K562 (cell line): ENCODE data around the gene VWA7. TPM values are rescaled to one million over a fixed set of nuclear protein-coding genes. Genes with fewer than 3 reads are reported as not detected.

ENCODE experiments used
- CBX8 ChIP-seq: fragments of 200-600 bp; sonication (generic); IDR thresholded peaks from 2 replicates; pipeline ENCODE4 v1.6.1; 2012; ENCODE audit warnings: borderline replicate concordance, mixed run types, low read depth, mild to moderate bottlenecking, moderate library complexity, mixed read lengths, low read length, control low read depth, inconsistent platforms; ENCODE audit not compliant: poor library complexity, severe bottlenecking; ENCODE audit errors: extremely low read depth
- CCNT2 ChIP-seq: IDR thresholded peaks from 2 replicates; pipeline ENCODE4 v1.6.1; 2011; ENCODE audit warnings: borderline replicate concordance, low read depth, mild to moderate bottlenecking, moderate library complexity, mixed read lengths, low read length; ENCODE audit not compliant: insufficient read length; ENCODE audit errors: extremely low read depth
- CHD1 ChIP-seq: fragments of 200-600 bp; sonication (generic); IDR thresholded peaks from one replicate; pipeline ENCODE4 v1.6.1; 2012; ENCODE audit warnings: mild to moderate bottlenecking, moderate library complexity, low read length, inconsistent platforms
- GTF2B ChIP-seq: IDR thresholded peaks from 2 replicates; pipeline ENCODE4 v1.6.1; 2011; ENCODE audit not compliant: insufficient read length; ENCODE audit errors: extremely low read depth
- MAFK ChIP-seq: IDR thresholded peaks from 2 replicates; pipeline ENCODE4 v1.6.1; 2011; ENCODE audit warnings: low read length, improper control_type of control experiment
- MXI1 ChIP-seq: IDR thresholded peaks from 2 replicates; pipeline ENCODE4 v1.6.1; 2011; ENCODE audit warnings: low read depth, mild to moderate bottlenecking, improper control_type of control experiment, low read length
- NCOA6 ChIP-seq: fragments of 450-650 bp; IDR thresholded peaks from 2 replicates; pipeline ENCODE4 v1.6.1; 2017; ENCODE audit warnings: mild to moderate bottlenecking
- NFATC3 ChIP-seq: fragments of 450-650 bp; IDR thresholded peaks from 2 replicates; pipeline ENCODE4 v1.6.1; 2017; ENCODE audit warnings: mild to moderate bottlenecking
- NFE2L1 ChIP-seq: fragments of 450-650 bp; IDR thresholded peaks from 2 replicates; pipeline ENCODE4 v1.6.1; 2016; ENCODE audit warnings: missing genetic modification characterization, low read depth, mild to moderate bottlenecking, missing compliant biosample characterization, moderate library complexity, borderline replicate concordance
- PHTF2 ChIP-seq: fragments of 250-450 bp; sonication (Bioruptor Pico); IDR thresholded peaks from 2 replicates; pipeline ENCODE4 v1.5.0; 2021; ENCODE audit warnings: mild to moderate bottlenecking
- PTTG1 ChIP-seq: fragments of 450-650 bp; IDR thresholded peaks from 2 replicates; pipeline ENCODE4 v1.6.1; 2016; ENCODE audit warnings: low read depth, mild to moderate bottlenecking, missing genetic modification characterization, missing compliant biosample characterization
- TAF9B ChIP-seq: fragments of 450-650 bp; IDR thresholded peaks from 2 replicates; pipeline ENCODE4 v1.6.1; 2018; ENCODE audit warnings: mild to moderate bottlenecking; ENCODE audit not compliant: partially characterized antibody
- TCFL5 ChIP-seq: fragments of 250-450 bp; sonication (Bioruptor Pico); conservative IDR thresholded peaks from 2 replicates; pipeline ENCODE4 v1.6.1; 2021; ENCODE audit warnings: mild to moderate bottlenecking, moderate library complexity, matching md5 sums
- ZNF121 ChIP-seq: sonication (generic); formaldehyde crosslinking; conservative IDR thresholded peaks from 2 replicates; pipeline ENCODE4 v1.8.0; 2022; ENCODE audit warnings: missing genetic modification reagents
- polyA plus RNA-seq, 8 experiments: library from polyadenylated mRNA; depleted of rRNA in 4 of 8; stranded (reverse) in 5 of 8; unstranded in 3 of 8; fragments of >200 nt; fragmentation: Nextera tagmentation in 2 of 8; fragmentation: Illumina TruSeq in 1 of 8; extraction: Ambion mirVana in 2 of 8; extraction: Trizol in 1 of 8; gene quantifications; 2 replicates each; pipeline versions ENCODE4 v1.2.1 to v1.2.3, GENCODE V29; 2011 to 2014; ENCODE audit warnings: inconsistent platforms in 1 of 8, missing spikeins in 1 of 8
- total RNA-seq, 7 experiments: library from RNA; depleted of rRNA in 6 of 7; stranded (reverse); fragments of >200 nt in 6 of 7; fragmentation: Illumina TruSeq in 2 of 7; extraction: Trizol in 2 of 7; gene quantifications; 2 replicates each; pipeline versions ENCODE4 v1.2.1 to v1.2.3, GENCODE V29; 2011 to 2021; ENCODE audit warnings: low replicate concordance in 1 of 7
- TF ChIP-seq, protein P1 (sequence below): fragments of 450-650 bp; IDR thresholded peaks from 2 replicates; pipeline ENCODE4 v1.6.1; 2016
- TF ChIP-seq, protein P2 (sequence below): fragments of 450-650 bp; IDR thresholded peaks from 2 replicates; pipeline ENCODE4 v1.6.1; 2016; ENCODE audit warnings: mild to moderate bottlenecking, moderate library complexity

VWA7 gene
- total and polyA plus RNA-seq, 9 of the 15 experiments (the other 6 are each of a cell fraction or from before 2014, with no cell fraction given), result 0.18 to 2.9 (median 0.95) TPM

GRCh38 chr6:31729515-31729978 is 47.6 kb downstream of the VWA7 start (continued):
- TF ChIP-seq CHD1, result no peak
- TF ChIP-seq TAF9B, result no peak
- TF ChIP-seq, protein P1, sequence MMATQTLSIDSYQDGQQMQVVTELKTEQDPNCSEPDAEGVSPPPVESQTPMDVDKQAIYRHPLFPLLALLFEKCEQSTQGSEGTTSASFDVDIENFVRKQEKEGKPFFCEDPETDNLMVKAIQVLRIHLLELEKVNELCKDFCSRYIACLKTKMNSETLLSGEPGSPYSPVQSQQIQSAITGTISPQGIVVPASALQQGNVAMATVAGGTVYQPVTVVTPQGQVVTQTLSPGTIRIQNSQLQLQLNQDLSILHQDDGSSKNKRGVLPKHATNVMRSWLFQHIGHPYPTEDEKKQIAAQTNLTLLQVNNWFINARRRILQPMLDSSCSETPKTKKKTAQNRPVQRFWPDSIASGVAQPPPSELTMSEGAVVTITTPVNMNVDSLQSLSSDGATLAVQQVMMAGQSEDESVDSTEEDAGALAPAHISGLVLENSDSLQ, result no peak
- TF ChIP-seq ZNF121, result no peak
- no peak for TF ChIP-seq NFATC3
- TF ChIP-seq GTF2B, result no peak
- no peak for TF ChIP-seq CBX8
- no peak for TF ChIP-seq TCFL5 (CRISPR knock-in tag)
- no peak for TF ChIP-seq NCOA6
- TF ChIP-seq PHTF2 (CRISPR knock-in tag), result no peak
- no peak for TF ChIP-seq CCNT2
- TF ChIP-seq, protein P2, sequence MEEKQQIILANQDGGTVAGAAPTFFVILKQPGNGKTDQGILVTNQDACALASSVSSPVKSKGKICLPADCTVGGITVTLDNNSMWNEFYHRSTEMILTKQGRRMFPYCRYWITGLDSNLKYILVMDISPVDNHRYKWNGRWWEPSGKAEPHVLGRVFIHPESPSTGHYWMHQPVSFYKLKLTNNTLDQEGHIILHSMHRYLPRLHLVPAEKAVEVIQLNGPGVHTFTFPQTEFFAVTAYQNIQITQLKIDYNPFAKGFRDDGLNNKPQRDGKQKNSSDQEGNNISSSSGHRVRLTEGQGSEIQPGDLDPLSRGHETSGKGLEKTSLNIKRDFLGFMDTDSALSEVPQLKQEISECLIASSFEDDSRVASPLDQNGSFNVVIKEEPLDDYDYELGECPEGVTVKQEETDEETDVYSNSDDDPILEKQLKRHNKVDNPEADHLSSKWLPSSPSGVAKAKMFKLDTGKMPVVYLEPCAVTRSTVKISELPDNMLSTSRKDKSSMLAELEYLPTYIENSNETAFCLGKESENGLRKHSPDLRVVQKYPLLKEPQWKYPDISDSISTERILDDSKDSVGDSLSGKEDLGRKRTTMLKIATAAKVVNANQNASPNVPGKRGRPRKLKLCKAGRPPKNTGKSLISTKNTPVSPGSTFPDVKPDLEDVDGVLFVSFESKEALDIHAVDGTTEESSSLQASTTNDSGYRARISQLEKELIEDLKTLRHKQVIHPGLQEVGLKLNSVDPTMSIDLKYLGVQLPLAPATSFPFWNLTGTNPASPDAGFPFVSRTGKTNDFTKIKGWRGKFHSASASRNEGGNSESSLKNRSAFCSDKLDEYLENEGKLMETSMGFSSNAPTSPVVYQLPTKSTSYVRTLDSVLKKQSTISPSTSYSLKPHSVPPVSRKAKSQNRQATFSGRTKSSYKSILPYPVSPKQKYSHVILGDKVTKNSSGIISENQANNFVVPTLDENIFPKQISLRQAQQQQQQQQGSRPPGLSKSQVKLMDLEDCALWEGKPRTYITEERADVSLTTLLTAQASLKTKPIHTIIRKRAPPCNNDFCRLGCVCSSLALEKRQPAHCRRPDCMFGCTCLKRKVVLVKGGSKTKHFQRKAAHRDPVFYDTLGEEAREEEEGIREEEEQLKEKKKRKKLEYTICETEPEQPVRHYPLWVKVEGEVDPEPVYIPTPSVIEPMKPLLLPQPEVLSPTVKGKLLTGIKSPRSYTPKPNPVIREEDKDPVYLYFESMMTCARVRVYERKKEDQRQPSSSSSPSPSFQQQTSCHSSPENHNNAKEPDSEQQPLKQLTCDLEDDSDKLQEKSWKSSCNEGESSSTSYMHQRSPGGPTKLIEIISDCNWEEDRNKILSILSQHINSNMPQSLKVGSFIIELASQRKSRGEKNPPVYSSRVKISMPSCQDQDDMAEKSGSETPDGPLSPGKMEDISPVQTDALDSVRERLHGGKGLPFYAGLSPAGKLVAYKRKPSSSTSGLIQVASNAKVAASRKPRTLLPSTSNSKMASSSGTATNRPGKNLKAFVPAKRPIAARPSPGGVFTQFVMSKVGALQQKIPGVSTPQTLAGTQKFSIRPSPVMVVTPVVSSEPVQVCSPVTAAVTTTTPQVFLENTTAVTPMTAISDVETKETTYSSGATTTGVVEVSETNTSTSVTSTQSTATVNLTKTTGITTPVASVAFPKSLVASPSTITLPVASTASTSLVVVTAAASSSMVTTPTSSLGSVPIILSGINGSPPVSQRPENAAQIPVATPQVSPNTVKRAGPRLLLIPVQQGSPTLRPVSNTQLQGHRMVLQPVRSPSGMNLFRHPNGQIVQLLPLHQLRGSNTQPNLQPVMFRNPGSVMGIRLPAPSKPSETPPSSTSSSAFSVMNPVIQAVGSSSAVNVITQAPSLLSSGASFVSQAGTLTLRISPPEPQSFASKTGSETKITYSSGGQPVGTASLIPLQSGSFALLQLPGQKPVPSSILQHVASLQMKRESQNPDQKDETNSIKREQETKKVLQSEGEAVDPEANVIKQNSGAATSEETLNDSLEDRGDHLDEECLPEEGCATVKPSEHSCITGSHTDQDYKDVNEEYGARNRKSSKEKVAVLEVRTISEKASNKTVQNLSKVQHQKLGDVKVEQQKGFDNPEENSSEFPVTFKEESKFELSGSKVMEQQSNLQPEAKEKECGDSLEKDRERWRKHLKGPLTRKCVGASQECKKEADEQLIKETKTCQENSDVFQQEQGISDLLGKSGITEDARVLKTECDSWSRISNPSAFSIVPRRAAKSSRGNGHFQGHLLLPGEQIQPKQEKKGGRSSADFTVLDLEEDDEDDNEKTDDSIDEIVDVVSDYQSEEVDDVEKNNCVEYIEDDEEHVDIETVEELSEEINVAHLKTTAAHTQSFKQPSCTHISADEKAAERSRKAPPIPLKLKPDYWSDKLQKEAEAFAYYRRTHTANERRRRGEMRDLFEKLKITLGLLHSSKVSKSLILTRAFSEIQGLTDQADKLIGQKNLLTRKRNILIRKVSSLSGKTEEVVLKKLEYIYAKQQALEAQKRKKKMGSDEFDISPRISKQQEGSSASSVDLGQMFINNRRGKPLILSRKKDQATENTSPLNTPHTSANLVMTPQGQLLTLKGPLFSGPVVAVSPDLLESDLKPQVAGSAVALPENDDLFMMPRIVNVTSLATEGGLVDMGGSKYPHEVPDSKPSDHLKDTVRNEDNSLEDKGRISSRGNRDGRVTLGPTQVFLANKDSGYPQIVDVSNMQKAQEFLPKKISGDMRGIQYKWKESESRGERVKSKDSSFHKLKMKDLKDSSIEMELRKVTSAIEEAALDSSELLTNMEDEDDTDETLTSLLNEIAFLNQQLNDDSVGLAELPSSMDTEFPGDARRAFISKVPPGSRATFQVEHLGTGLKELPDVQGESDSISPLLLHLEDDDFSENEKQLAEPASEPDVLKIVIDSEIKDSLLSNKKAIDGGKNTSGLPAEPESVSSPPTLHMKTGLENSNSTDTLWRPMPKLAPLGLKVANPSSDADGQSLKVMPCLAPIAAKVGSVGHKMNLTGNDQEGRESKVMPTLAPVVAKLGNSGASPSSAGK, result no peak
- no peak for TF ChIP-seq NFE2L1 (tag)
- no peak for TF ChIP-seq PTTG1
- 0 out of 2 replicates have a peak, but pooled peaks have one; percentile 65 for TF ChIP-seq MXI1
- peak; percentile 1; the same call in 1 of the 2 replicates for TF ChIP-seq MAFK
